Tongue (tissue), 2 donors: Measurements from ENCODE around the gene SH3D19. TPM values are rescaled to one million over a fixed set of nuclear protein-coding genes. Genes with fewer than 3 reads are reported as not detected.

Experiments used
- DNase-seq: peaks from one replicate; pipeline ENCODE4 v3.0.0-alpha.2; 2015
- total RNA-seq: library from RNA; depleted of rRNA; stranded (reverse); fragments of >200 nt; gene quantifications from one replicate; pipeline ENCODE4 v1.2.3, GENCODE V29; 2014

SH3D19 gene, protein sequence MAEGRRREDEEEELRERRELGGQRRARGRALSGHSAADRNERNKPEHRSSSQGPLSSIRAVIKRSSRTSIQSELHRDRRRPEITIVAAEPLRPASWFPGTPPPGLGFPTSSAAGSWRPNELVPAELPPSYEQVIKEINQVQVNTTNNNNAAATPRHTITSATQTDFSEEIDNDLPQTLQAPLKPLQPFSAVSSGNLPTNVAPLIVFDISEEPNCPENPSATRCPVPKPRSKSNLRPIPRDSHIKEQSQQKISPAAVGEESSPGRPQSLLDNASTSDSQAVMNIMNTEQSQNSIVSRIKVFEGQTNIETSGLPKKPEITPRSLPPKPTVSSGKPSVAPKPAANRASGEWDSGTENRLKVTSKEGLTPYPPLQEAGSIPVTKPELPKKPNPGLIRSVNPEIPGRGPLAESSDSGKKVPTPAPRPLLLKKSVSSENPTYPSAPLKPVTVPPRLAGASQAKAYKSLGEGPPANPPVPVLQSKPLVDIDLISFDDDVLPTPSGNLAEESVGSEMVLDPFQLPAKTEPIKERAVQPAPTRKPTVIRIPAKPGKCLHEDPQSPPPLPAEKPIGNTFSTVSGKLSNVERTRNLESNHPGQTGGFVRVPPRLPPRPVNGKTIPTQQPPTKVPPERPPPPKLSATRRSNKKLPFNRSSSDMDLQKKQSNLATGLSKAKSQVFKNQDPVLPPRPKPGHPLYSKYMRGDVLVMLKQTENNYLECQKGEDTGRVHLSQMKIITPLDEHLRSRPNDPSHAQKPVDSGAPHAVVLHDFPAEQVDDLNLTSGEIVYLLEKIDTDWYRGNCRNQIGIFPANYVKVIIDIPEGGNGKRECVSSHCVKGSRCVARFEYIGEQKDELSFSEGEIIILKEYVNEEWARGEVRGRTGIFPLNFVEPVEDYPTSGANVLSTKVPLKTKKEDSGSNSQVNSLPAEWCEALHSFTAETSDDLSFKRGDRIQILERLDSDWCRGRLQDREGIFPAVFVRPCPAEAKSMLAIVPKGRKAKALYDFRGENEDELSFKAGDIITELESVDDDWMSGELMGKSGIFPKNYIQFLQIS
- total RNA-seq, result 37.4 TPM

DNA sequence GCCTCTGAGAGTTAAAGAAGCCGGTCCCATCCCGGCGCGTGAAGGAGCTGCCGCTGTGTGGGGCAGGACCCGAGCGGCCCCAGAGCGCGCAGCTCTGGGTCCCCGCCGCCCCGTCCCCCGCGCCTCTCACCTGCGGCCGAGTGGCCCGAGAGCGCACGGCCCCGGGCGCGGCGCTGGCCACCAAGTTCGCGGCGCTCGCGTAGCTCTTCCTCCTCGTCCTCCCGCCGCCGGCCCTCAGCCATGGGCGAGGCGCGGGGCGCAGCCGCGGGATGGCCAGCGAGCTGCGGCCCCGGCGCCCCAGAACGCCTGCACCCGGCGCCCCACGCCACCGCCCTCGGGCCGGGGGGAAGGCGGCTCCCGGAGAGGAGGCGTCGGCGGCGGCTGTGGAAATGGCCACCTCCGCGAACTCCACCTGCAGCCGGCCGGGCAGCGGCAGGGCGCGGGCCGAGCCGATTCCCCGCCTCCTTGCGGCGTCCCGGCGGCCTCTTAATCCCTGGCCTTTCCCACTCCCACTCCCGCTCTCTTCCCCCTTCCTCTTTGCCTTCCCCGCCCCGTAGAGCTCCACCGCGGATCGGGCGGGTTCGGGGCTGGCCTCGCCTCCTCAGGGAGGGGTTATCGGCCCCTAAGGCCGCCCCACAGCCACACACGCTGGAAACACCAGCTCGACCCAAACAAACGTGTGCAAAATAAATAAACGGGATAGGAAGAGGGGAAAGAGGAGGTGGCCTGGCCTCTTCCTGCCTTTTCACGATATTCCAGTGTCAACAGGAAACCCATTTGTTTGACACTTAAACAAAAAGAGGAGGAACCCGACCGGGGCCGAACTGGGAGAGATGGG, at the start of gene SH3D19:
Gene SH3D19, minus strand, starts transcription at position 495 of the 838 bp plus-strand sequence. Its CDS starts 253 bp downstream, at position 242.
- peak; percentile 76 for DNase-seq

GRCh38 chr4:151362404-151363164, 37.2 kb upstream of the SH3D19 start:
- DNase-seq, result peak; percentile 89

DNA sequence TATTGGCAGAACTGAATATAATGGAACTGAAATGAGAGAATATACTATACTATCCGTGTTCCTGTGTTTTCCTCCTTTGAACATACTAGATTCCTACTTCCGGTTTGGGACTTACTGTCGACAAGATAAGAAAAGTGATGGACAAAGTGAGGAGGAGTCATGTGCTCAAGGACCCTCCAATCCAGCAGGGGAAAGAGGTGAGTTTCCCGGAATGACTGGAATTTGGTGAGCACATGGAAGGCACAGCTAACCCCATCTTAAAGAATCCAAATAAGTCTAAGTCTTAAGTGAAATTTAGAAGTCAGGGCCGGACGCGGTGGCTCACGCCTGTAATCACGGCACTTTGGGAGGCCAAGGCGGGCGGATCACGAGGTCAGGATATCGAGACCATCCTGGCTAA, 36.6 kb upstream of the SH3D19 start:
- DNase-seq, result no peak

GRCh38 chr4:151361126-151361525, 35.7 kb upstream of the SH3D19 start:
- DNase-seq, result no peak

DNA sequence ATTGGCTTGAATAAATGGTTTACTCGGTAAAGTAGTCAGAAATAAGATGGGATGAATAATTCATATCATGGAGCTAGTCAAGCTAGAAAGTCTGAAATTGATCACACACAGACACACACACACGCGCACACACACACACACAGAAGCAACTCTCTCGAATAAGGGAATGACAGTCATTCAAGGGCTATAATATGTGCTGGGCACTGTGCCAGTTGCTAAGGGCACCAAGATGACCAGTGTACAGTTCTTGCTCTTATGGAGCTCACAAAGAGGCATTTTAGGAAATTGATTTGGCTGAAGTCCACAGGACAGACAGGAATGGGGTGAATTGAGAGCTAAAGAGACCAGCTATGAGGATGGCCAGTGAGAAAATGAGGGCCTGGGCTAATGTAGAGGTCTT, 34.2 kb upstream of the SH3D19 start:
- peak; percentile 52 for DNase-seq

DNA sequence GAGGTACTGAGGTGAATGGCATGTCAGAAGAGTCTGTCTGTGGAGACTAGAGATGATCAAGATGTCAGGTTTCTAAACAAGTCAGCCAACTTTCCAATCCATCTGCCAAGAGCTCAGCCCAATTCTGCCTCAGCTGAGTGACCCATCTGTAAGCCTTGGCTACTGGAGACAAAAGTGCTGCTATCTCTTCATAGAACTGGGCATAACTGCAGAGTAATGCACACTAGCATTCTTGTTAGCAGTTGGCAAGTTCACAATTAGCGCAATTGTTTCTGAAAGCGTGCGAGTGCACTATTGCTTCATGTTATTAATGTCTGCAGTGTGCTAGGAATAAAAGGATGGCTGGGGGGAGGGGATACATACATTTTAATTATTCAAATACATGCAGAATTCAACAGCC, 32.9 kb upstream of the SH3D19 start:
- DNase-seq, result peak; percentile 17

- no peak for DNase-seq
Measured at GRCh38 chr4:151356510-151356909, 31.1 kb upstream of the SH3D19 start.

DNA sequence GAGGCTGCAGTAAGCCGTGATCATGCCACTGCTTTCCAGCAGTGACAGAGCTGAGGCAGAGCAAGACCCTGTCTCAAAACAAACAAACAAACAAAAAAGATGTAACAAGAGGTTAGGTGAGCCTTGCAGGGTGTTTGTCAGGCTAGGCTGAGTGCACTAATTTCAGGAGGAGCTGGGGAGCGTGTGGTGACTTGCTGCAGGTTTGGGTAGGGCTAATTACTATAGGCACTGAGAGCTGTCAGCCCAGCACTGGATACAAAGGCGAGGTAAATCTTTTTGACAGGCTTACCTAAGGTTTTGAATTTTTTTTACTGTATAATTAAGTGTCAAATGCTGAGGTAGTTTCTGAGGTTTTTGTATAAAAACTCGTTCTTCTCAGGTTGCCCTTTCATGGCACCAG, 29.8 kb upstream of the SH3D19 start:
- DNase-seq, result no peak

GRCh38 chr4:151347490-151348235, 22.3 kb upstream of the SH3D19 start:
- no peak for DNase-seq

DNA sequence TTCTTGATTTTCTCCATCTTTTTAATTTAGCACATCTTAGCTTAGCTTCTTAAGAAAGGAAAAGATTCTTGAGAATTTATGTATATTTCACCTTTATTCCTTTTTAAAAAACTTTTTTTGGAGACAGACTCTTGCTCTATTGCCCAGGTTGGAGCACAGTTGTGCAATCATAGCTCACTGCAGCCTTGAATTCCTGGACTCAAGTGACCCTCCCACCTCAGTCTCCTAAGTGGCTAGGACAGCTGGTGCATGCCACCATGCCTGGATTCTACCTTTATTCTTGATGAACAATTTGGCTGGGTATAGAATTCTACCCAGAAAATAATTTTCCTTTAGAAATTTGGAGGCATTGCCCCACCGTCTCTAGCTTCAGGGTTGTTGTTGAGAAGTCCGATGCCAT, 19.5 kb upstream of the SH3D19 start:
- DNase-seq, result no peak

- DNase-seq, result no peak
Measured at GRCh38 chr4:151340751-151341385, 15.5 kb upstream of the SH3D19 start.

DNA sequence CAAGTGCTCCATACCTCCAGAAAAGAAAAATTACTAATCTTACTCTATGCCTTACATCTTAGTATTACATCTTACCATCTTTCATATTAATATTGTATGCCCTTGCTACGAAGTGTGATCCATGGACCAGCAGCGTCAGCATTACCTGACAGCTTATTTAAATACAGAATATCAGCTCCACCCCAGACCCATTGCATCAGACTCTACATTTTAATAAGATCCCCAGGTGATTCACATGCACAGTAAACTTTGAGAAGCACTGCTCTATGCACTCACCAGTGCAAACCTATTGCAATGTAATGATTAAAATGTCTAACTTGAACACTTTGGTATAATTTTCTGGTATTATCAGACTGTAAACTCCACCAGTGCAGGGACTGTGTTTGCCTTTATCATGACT, 14.1 kb upstream of the SH3D19 start:
- no peak for DNase-seq

GRCh38 chr4:151331276-151332042, 6.1 kb upstream of the SH3D19 start:
- DNase-seq, result no peak

DNA sequence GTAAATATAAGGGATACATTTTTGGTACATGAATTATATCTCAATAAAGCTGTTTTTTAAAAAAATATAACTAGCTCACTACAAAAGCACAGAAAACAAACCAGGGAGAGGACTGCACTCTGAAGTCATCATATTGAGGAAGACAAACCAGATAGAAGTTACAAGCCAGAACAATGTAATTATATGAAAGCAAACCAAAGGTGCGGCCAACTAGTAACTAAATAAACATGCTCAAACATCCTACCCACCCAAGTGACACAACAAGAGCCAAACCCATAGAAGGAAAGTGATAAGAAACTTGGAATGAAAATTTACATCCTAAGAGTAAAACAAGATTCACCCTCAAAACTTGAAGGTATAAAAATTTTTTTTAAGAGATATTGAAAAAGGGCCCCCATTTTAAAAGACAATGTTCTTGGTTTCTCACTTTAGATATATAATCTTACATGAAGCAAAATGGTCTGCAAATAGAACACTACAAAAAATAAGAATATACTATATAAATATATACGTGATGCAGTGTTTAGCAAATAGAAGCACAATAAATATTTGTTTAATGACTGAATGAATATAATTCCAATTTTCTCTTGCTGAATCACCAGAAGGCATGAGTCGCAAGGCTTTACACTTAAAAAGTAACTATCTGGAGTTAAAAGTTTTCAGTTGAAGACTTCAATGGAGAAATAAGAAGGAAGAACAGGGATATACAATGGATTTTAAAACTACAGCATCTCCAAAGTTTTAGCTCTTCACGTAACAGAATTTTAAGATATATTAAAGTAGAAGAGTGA, 4.0 kb upstream of the SH3D19 start:
- DNase-seq, result no peak

DNA sequence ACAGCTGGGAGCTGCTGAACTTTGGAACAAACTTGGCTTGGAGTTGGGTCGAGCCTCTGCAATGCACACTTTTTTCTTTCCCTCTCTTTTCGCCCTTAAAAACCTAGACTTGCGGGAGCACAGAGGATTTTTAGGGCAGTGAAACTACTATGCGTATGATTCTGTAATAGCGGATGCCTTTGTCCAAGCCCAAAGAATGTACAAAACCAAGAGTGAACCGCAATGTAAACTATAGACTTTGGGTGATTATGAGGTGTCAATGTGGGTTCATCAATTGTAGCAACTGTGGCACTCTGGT, 493 bp upstream of the SH3D19 start:
- no peak for DNase-seq

- DNase-seq, result peak; percentile 21
Measured at GRCh38 chr4:151324752-151325110, 674 bp downstream of the SH3D19 start.

- peak; percentile 24 for DNase-seq
Measured at GRCh38 chr4:151324124-151324751, 1.2 kb downstream of the SH3D19 start.

DNA sequence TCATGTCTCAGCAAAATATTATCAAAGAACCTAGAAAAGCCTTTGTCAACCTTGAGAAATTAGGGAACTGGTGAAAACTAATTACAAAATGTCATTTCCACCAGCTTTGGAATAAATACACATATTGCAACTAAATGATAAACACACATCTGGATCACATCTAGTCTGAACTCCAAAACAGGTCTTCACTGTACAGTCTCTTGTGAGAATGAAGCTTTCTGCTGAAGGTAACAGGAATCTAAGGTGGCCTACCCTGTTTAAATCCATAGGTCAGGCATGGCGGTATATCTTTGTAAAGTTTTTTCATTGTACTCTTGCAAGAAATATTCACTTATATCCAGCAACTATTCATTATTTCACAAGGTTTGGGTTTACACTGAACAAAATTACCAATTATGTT, 1.7 kb downstream of the SH3D19 start:
- no peak for DNase-seq
